HG02623 (cell line): Measurements from ENCODE around the gene FERMT2.
"Not testable (repeated sequence)": the region's sequence is repeated elsewhere in the genome, so short reads cannot be mapped to it uniquely, and the experiment has no call there.

Experiments used
- ATAC-seq: cut with Tn5 transposase; IDR thresholded peaks from one replicate; pipeline ENCODE4 v1.9.1; 2021; ENCODE audit warnings: moderate library complexity; ENCODE audit not compliant: unreplicated experiment

The FERMT2 gene

GRCh38 chr14:52868911-52869618 lies 81.8 kb downstream of the FERMT2 start:
- no peak for ATAC-seq

- ATAC-seq, result not testable (repeated sequence)
These were observed 86.0 kb downstream of the FERMT2 start for GRCh38 chr14:52864893-52865292.

GRCh38 chr14:52863334-52863700 lies 87.5 kb downstream of the FERMT2 start:
- no peak for ATAC-seq

- no peak for ATAC-seq
These were observed 88.1 kb downstream of the FERMT2 start for GRCh38 chr14:52862632-52863333.

GRCh38 chr14:52861403-52861802 lies 89.4 kb downstream of the FERMT2 start:
- no peak for ATAC-seq

- no peak for ATAC-seq
These were observed 89.9 kb downstream of the FERMT2 start for GRCh38 chr14:52860910-52861309.

GRCh38 chr14:52860209-52860608 lies 90.6 kb downstream of the FERMT2 start:
- ATAC-seq, result no peak

GRCh38 chr14:52856139-52856538 lies 94.7 kb downstream of the FERMT2 start:
- ATAC-seq, result no peak

GRCh38 chr14:52853522-52853854 lies 97.4 kb downstream of the FERMT2 start:
- no peak for ATAC-seq

- no peak for ATAC-seq
These were observed 97.9 kb downstream of the FERMT2 start for GRCh38 chr14:52852810-52853521.

GRCh38 chr14:52850451-52850909 lies 100.4 kb downstream of the FERMT2 start:
- no peak for ATAC-seq

GRCh38 chr14:52848626-52849025 lies 102.2 kb downstream of the FERMT2 start:
- no peak for ATAC-seq

- ATAC-seq, result no peak
These were observed 104.3 kb downstream of the FERMT2 start for GRCh38 chr14:52846591-52846990.

GRCh38 chr14:52845081-52845480 lies 105.8 kb downstream of the FERMT2 start:
- no peak for ATAC-seq

- no peak for ATAC-seq
These were observed 106.4 kb downstream of the FERMT2 start for GRCh38 chr14:52844262-52845060.

GRCh38 chr14:52840877-52841276 lies 110.0 kb downstream of the FERMT2 start:
- ATAC-seq, result no peak

GRCh38 chr14:52837451-52837850 lies 113.4 kb downstream of the FERMT2 start:
- ATAC-seq, result no peak

- no peak for ATAC-seq
These were observed 114.8 kb downstream of the FERMT2 start for GRCh38 chr14:52836063-52836462.

GRCh38 chr14:52835122-52835903 lies 115.5 kb downstream of the FERMT2 start:
- ATAC-seq, result no peak

- no peak for ATAC-seq
These were observed 116.4 kb downstream of the FERMT2 start for GRCh38 chr14:52834440-52834842.
